Tibial nerve (tissue), 4 donors: ENCODE data around the gene SH2B3. TPM values are rescaled to one million over a fixed set of nuclear protein-coding genes. Genes with fewer than 3 reads are reported as not detected.
A peak's percentile ranks its signal among the peaks of the same experiment; 100 is the strongest.

Experiments used
- DNase-seq, 2 donors: peaks; one replicate each; pipeline ENCODE4 v3.0.0-alpha.2; 2019; ENCODE audit warnings: low spot score in 2 of 2
- H3K27ac ChIP-seq, 4 donors: fragments of 200-600 bp; sonication (generic) in 3 of 4; one replicate each; pipeline ENCODE4 v1.5.1; 2017 to 2019; ENCODE audit warnings: mild to moderate bottlenecking in 1 of 4
- H3K27me3 ChIP-seq, 2 donors: fragments of 200-600 bp; sonication (generic) in 1 of 2; one replicate each; pipeline versions ENCODE4 v1.5.1 to v1.6.0; 2017 to 2019
- H3K36me3 ChIP-seq, 3 donors: fragments of 200-600 bp; sonication (generic); one replicate each; pipeline ENCODE4 v1.5.1; 2018 to 2019
- H3K4me1 ChIP-seq, 4 donors: fragments of 200-600 bp; sonication (generic) in 3 of 4; one replicate each; pipeline ENCODE4 v1.5.1; 2017 to 2019
- H3K4me3 ChIP-seq, 4 donors: fragments of 200-600 bp; sonication (generic) in 3 of 4; one replicate each; pipeline ENCODE4 v1.5.1; 2017 to 2019; ENCODE audit warnings: mild to moderate bottlenecking in 1 of 4, moderate library complexity in 1 of 4
- H3K9me3 ChIP-seq, 4 donors: fragments of 200-600 bp; sonication (generic) in 3 of 4; one replicate each; pipeline ENCODE4 v1.5.1; 2017 to 2019
- EP300 ChIP-seq, 2 donors: sonication (generic); formaldehyde crosslinking; IDR thresholded peaks; one replicate each; pipeline ENCODE4 v1.6.1; 2017; ENCODE audit warnings: antibody characterized with exemption in 2 of 2, mild to moderate bottlenecking in 1 of 2
- POLR2A ChIP-seq, 2 donors: fragments of 450-650 bp; IDR thresholded peaks; one replicate each; pipeline ENCODE4 v1.6.1; 2017; ENCODE audit warnings: antibody characterized with exemption in 2 of 2, mild to moderate bottlenecking in 2 of 2, moderate library complexity in 2 of 2
- WGBS, 2 donors: methylation state at CpG; one replicate each; pipeline ENCODE4 v1.1.5; 2018; 5-methylcytosine and 5-hydroxymethylcytosine counted together
- total RNA-seq, 4 donors: library from RNA; depleted of rRNA; stranded (reverse); fragments of >200 nt; gene quantifications; one replicate each; pipeline ENCODE4 v1.1.0, GENCODE V29; 2016
- TF ChIP-seq, protein P1 (sequence below), 5 experiments: fragments of 200-600 bp in 3 of 5; fragments of 450-650 bp in 2 of 5; sonication (generic) in 3 of 5; IDR thresholded peaks; one replicate each; pipeline ENCODE4 v1.5.1; 2016 to 2019; ENCODE audit warnings: antibody characterized with exemption in 5 of 5, mild to moderate bottlenecking in 3 of 5, moderate library complexity in 2 of 5

The SH2B3 gene
- total RNA-seq, 4 donors from 2014 or later: 21.4 to 79.8 (median 36.3) TPM

DNA sequence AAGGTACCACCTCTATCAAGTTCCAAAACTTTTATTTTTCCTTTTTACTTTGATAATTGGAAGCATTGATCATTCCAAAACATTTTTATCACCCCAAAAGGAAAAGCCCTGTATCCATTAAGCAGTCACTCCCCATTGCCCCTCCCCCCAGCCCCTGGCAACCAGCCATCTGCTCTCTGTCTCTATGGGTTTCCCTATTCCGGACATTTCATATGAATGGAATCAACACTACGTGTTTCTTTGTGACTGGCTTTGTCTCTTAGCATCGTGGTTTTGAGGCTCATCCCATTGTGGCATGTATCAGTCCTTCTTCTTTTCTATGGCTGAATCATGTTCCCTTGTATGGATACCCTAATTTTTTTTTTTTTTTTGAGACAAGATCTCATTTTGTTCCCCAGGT is 18.8 kb upstream of the SH2B3 start:
- TF ChIP-seq EP300 (IDR thresholded peaks at IDR 0.05): no peak
- TF ChIP-seq, protein P1, sequence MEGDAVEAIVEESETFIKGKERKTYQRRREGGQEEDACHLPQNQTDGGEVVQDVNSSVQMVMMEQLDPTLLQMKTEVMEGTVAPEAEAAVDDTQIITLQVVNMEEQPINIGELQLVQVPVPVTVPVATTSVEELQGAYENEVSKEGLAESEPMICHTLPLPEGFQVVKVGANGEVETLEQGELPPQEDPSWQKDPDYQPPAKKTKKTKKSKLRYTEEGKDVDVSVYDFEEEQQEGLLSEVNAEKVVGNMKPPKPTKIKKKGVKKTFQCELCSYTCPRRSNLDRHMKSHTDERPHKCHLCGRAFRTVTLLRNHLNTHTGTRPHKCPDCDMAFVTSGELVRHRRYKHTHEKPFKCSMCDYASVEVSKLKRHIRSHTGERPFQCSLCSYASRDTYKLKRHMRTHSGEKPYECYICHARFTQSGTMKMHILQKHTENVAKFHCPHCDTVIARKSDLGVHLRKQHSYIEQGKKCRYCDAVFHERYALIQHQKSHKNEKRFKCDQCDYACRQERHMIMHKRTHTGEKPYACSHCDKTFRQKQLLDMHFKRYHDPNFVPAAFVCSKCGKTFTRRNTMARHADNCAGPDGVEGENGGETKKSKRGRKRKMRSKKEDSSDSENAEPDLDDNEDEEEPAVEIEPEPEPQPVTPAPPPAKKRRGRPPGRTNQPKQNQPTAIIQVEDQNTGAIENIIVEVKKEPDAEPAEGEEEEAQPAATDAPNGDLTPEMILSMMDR (IDR thresholded peaks at IDR 0.05): no peak
- no peak for TF ChIP-seq POLR2A (IDR thresholded peaks at IDR 0.05)
- H3K9me3 ChIP-seq: no peaks in the 10 kb centered on the region
- 5 to 6% methylated on average over 3 of the region's 3 CpGs for WGBS, 2 donors
- H3K4me1 ChIP-seq: no peaks in the 10 kb centered on the region
- H3K4me3 ChIP-seq: no peak overlapping the region
- DNase-seq: no peak
- H3K27ac ChIP-seq: no peak overlapping the region
- no peaks in the 10 kb centered on the region for H3K27me3 ChIP-seq
- no peaks in the 10 kb centered on the region for H3K36me3 ChIP-seq

GRCh38 chr12:111387747-111388323 is 17.9 kb upstream of the SH2B3 start:
- 80 to 83% methylated on average over 9 of the region's 9 CpGs for WGBS, 2 donors
- TF ChIP-seq, protein P1 (IDR thresholded peaks at IDR 0.05): no peak
- TF ChIP-seq EP300 (IDR thresholded peaks at IDR 0.05) (no peak), POLR2A (IDR thresholded peaks at IDR 0.05) (no peak)
- Histone ChIP-seq H3K4me3 (no peak overlapping the region), H3K36me3 (no peaks in the 10 kb centered on the region), H3K27me3 (no peaks in the 10 kb centered on the region), H3K27ac (no peak overlapping the region), H3K4me1 (no peaks in the 10 kb centered on the region), H3K9me3 (no peaks in the 10 kb centered on the region)
- DNase-seq: no peak

GRCh38 chr12:111389635-111390034 is 16.1 kb upstream of the SH2B3 start:
- no peak for TF ChIP-seq EP300 (IDR thresholded peaks at IDR 0.05)
- TF ChIP-seq, protein P1 (IDR thresholded peaks at IDR 0.05): no peak
- no peak for TF ChIP-seq POLR2A (IDR thresholded peaks at IDR 0.05)
- Histone ChIP-seq H3K4me1 (no peaks in the 10 kb centered on the region), H3K36me3 (no peaks in the 10 kb centered on the region), H3K27me3 (no peaks in the 10 kb centered on the region), H3K27ac (no peak overlapping the region), H3K9me3 (no peaks in the 10 kb centered on the region), H3K4me3 (no peak overlapping the region)
- no peak for DNase-seq
- WGBS, 2 donors: 62 to 75% methylated on average over 6 to 7 of the region's 7 CpGs

DNA sequence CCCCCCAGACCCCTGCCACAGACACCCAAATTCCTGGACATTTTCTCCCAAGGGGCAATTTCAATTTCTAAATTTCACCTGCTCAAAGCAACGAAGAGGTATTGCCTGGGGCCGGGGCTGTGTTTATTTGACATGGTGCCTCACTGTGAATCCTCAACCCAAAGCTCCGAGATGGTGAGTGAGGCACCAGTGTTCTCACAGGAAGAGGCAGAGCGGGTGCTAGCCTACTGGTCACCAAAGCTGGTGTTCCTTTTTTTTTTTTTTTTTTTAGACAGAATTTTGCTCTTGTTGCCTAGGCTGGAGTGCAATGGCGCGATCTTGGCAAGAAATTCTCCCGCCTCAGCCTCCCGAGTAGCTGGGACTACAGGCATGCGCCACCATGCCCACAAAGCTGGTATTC is 14.8 kb upstream of the SH2B3 start:
- TF ChIP-seq POLR2A (IDR thresholded peaks at IDR 0.05): no peak
- TF ChIP-seq, protein P1 (IDR thresholded peaks at IDR 0.05): no peak
- 80 to 88% methylated on average over 9 of the region's 9 CpGs for WGBS, 2 donors
- no peaks in the 10 kb centered on the region for H3K9me3 ChIP-seq
- no peaks in the 10 kb centered on the region for H3K27me3 ChIP-seq
- H3K4me1 ChIP-seq: no peaks in the 10 kb centered on the region
- H3K36me3 ChIP-seq: no peaks in the 10 kb centered on the region
- DNase-seq: no peak
- H3K27ac ChIP-seq: no peak overlapping the region
- no peak overlapping the region for H3K4me3 ChIP-seq

DNA sequence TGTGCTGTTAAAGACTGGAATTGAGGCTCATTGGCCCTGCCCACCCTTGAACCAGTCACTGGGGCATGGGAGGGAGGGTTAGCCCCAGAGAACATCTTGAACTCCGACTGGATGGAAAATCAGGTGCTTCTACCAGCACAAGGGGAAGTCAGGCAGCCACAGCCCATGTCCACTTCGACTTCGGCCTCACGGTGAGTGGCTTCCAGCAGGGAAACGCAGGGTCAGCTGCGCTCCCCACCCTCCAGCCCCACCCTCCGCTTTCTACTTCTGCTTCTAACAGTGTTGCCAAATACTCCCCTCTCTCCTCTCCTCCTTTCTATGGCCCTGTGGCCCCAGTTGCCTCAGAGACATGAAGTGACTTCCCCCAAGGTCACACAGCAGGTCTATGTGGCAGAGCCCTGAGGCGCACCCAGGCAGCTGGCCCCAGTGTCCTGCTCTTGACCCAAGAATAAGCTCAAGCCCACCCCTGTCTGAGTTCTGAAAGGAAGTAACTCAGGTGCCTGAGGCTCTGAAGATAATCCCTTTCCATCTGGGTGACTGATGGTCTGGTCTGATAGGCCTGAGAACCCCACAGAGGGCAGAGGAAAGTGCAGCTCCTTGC is 11.9 kb upstream of the SH2B3 start:
- Histone ChIP-seq H3K27me3 (no peaks in the 10 kb centered on the region), H3K4me3 (no peak overlapping the region), H3K27ac (peak overlapping the region in 1 of 4 donors; percentile 67), H3K36me3 (no peaks in the 10 kb centered on the region), H3K4me1 (peaks cover 0 to 9% (median 3%) of the 10 kb centered on the region in 4 donors), H3K9me3 (no peaks in the 10 kb centered on the region)
- 55 to 79% methylated on average over 8 of the region's 8 CpGs for WGBS, 2 donors
- DNase-seq: peak; percentile 21 to 52
- TF ChIP-seq EP300 (IDR thresholded peaks at IDR 0.05) (peak; percentile 40 to 62), POLR2A (IDR thresholded peaks at IDR 0.05) (no peak)
- TF ChIP-seq, protein P1 (IDR thresholded peaks at IDR 0.05): no peak
